NCI-H2196 (cell line): ENCODE measurements around the gene POC1A.
"Not testable (repeated sequence)": the region's sequence is repeated elsewhere in the genome, so short reads cannot be mapped to it uniquely, and the experiment has no call there.

ENCODE experiments used
- DNase-seq: peaks from one replicate; lab custom pipeline; 2025; ENCODE audit not compliant: unreplicated experiment; lab: John Stamatoyannopoulos, UW

Gene POC1A

GRCh38 chr3:52034212-52034611, 120.0 kb downstream of the POC1A start:
- no peak for DNase-seq

GRCh38 chr3:52033748-52034147, 120.5 kb downstream of the POC1A start:
- DNase-seq, result not testable (repeated sequence)

GRCh38 chr3:52032702-52033408, 121.4 kb downstream of the POC1A start:
- no peak for DNase-seq

GRCh38 chr3:52031896-52032295, 122.3 kb downstream of the POC1A start:
- no peak for DNase-seq

GRCh38 chr3:52030714-52031310, 123.4 kb downstream of the POC1A start:
- no peak for DNase-seq

- no peak for DNase-seq
Measured at GRCh38 chr3:52029535-52029934, 124.7 kb downstream of the POC1A start.

- no peak for DNase-seq
Measured at GRCh38 chr3:52029053-52029452, 125.2 kb downstream of the POC1A start.

- DNase-seq, result no peak
Measured at GRCh38 chr3:52028572-52028971, 125.7 kb downstream of the POC1A start.

GRCh38 chr3:52026041-52026440, 128.2 kb downstream of the POC1A start:
- no peak for DNase-seq

GRCh38 chr3:52025453-52025852, 128.8 kb downstream of the POC1A start:
- DNase-seq, result no peak
